Transverse colon (tissue), 4 donors: ENCODE measurements around the gene CMTM1.

ENCODE experiments used
- CTCF ChIP-seq, 5 experiments: fragments of 200-600 bp in 3 of 5; fragments of 450-650 bp in 2 of 5; sonication (generic) in 3 of 5; IDR thresholded peaks; 1 replicate in 2 of 5; 2 replicates in 3 of 5; pipeline ENCODE4 v1.5.1; 2016 to 2017; ENCODE audit warnings: antibody characterized with exemption in 5 of 5, inconsistent platforms in 3 of 5, mild to moderate bottlenecking in 2 of 5, moderate library complexity in 1 of 5
- POLR2A ChIP-seq: fragments of 450-650 bp; IDR thresholded peaks from one replicate; pipeline ENCODE4 v1.6.1; 2016; ENCODE audit warnings: antibody characterized with exemption, mild to moderate bottlenecking, moderate library complexity
- POLR2AphosphoS5 ChIP-seq, 3 donors: sonication (generic); formaldehyde crosslinking; IDR thresholded peaks; one replicate each; pipeline ENCODE4 v1.6.1; 2016; ENCODE audit warnings: antibody characterized with exemption in 3 of 3

- TF ChIP-seq POLR2AphosphoS5 (IDR thresholded peaks at IDR 0.05) (no peak), CTCF (IDR thresholded peaks at IDR 0.05) (no peak), POLR2A (no peak)
These were observed 2.9 kb downstream of the CMTM1 start for GRCh38 chr16:66569131-66569530.
